A673 (cell line): ENCODE data around the gene ULK4. TPM values are rescaled to one million over a fixed set of nuclear protein-coding genes. Genes with fewer than 3 reads are reported as not detected.

Experiments
- BruUV-seq: library from RNA; stranded (reverse); fragments of 400-500 nt; replicated peaks from 2 replicates; lab custom pipeline; 2021; lab: Mats Ljungman, UMichigan
- CTCF ChIA-PET: fragments of 300-600 bp; sonication (Branson Sonifier 250); formaldehyde crosslinking; loops from one replicate; lab custom pipeline; 2022; ENCODE audit warnings: antibody characterized with exemption; lab: Charles Lee
- POLR2A ChIA-PET: fragments of 300-600 bp; sonication (Branson Sonifier 250); formaldehyde crosslinking; loops from one replicate; lab custom pipeline; 2022; ENCODE audit warnings: antibody characterized with exemption; ENCODE audit not compliant: low non-redundant PET; lab: Charles Lee
- DNase-seq: peaks from one replicate; pipeline ENCODE4 v3.0.0-alpha.2; 2015; ENCODE audit warnings: low spot score
- H3K27ac ChIP-seq: fragments of 200-600 bp; sonication (generic); 2 replicates; pipeline ENCODE4 v1.5.1; 2016; ENCODE audit warnings: mixed run types, low read depth, mild to moderate bottlenecking, mixed read lengths, antibody characterized with exemption, low read length; ENCODE audit not compliant: poor library complexity, severe bottlenecking
- H3K27me3 ChIP-seq: fragments of 200-600 bp; sonication (generic); replicated peaks from 2 replicates; pipeline ENCODE4 v1.6.1; 2017; ENCODE audit warnings: mixed run types, low read depth, mild to moderate bottlenecking, mixed read lengths, antibody characterized with exemption, low read length; ENCODE audit not compliant: insufficient read depth, poor library complexity
- H3K36me3 ChIP-seq: fragments of 200-600 bp; sonication (generic); 2 replicates; pipeline ENCODE4 v1.6.1; 2016; ENCODE audit warnings: mixed run types, mild to moderate bottlenecking, mixed read lengths, antibody characterized with exemption, low read length; ENCODE audit not compliant: insufficient read depth, poor library complexity, severe bottlenecking
- H3K4me1 ChIP-seq: fragments of 200-600 bp; sonication (generic); 2 replicates; pipeline ENCODE4 v1.6.1; 2017; ENCODE audit warnings: mixed run types, mild to moderate bottlenecking, mixed read lengths, antibody characterized with exemption, low read length; ENCODE audit not compliant: insufficient read depth, poor library complexity, severe bottlenecking
- H3K4me3 ChIP-seq: fragments of 200-600 bp; sonication (generic); 2 replicates; pipeline ENCODE4 v1.5.1; 2016; ENCODE audit warnings: low read depth, mixed run types, mild to moderate bottlenecking, mixed read lengths, low read length; ENCODE audit not compliant: poor library complexity, severe bottlenecking
- H3K9me3 ChIP-seq: fragments of 200-600 bp; sonication (generic); 2 replicates; pipeline ENCODE4 v1.6.1; 2016; ENCODE audit warnings: mixed run types, low read depth, mild to moderate bottlenecking, mixed read lengths, antibody characterized with exemption, low read length; ENCODE audit not compliant: poor library complexity, severe bottlenecking
- CTCF ChIP-seq: fragments of 300-800, 200-600 bp; sonication (generic); conservative IDR thresholded peaks from 2 replicates; pipeline ENCODE4 v1.5.1; 2017; ENCODE audit warnings: low read depth, mild to moderate bottlenecking, antibody characterized with exemption, low read length, moderate library complexity, mixed read lengths
- EZH2 ChIP-seq: fragments of 200-600 bp; sonication (generic); IDR thresholded peaks from 2 replicates; pipeline ENCODE4 v1.6.1; 2017; ENCODE audit warnings: borderline replicate concordance, low read depth, mild to moderate bottlenecking, mixed read lengths, antibody characterized with exemption, low read length; ENCODE audit not compliant: poor library complexity, severe bottlenecking
- intact Hi-C: fragments of 100-400 bp; cut with micrococcal nuclease; formaldehyde crosslinking; loops from one replicate; pipeline ENCODE4 v1.10.0; 2022; ENCODE audit not compliant: unreplicated experiment
- total RNA-seq: library from RNA; stranded (reverse); gene quantifications from 2 replicates; pipeline ENCODE4 v1.2.3, GENCODE V29; 2021

Gene ULK4
- total RNA-seq, 1 experiment from 2014 or later = 7.4 TPM

GRCh38 chr3:41434781-41435180 is 527.1 kb downstream of the ULK4 start:
- ChIA-PET POLR2A (no interaction called here), CTCF (no interaction called here)
- Histone ChIP-seq H3K9me3 (no peaks in the 10 kb centered on the region), H3K36me3 (no peaks in the 10 kb centered on the region), H3K4me3 (no peak overlapping the region), H3K4me1 (no peaks in the 10 kb centered on the region), H3K27me3 (no peaks in the 10 kb centered on the region), H3K27ac (no peak overlapping the region)
- BruUV-seq = no TSS peak
- TF ChIP-seq CTCF = no peak
- TF ChIP-seq EZH2 = no peak
- intact Hi-C loops = no loop called here
- peak; percentile 2 for DNase-seq

DNA sequence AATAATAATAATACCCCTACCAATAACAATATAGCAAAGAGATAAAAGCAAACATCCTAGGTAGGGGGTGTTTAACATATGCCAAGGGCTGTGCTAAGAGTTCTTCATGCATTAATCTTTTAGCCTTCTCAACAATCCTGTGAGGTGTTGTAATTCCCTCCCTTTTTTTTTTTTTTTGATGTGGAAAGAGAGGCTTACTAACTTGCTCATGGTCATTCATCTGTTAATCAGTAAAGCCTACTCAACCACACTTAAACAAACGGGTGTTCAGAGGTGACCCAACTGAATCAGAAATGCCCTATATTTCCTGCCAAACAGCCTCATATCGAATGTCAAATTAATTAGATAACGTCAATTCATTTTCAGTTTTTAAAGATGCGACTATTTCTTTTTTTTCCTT is 530.5 kb downstream of the ULK4 start:
- no peaks in the 10 kb centered on the region for H3K36me3 ChIP-seq

GRCh38 chr3:41430886-41431285 is 531.0 kb downstream of the ULK4 start:
- BruUV-seq = no TSS peak
- DNase-seq = no peak
- intact Hi-C loops = no loop called here
- Histone ChIP-seq H3K4me1 (no peaks in the 10 kb centered on the region), H3K27ac (no peak overlapping the region), H3K36me3 (no peaks in the 10 kb centered on the region), H3K4me3 (no peak overlapping the region), H3K27me3 (no peaks in the 10 kb centered on the region), H3K9me3 (no peaks in the 10 kb centered on the region)
- CTCF ChIA-PET = no interaction called here
- TF ChIP-seq EZH2 = no peak
- no peak for TF ChIP-seq CTCF
- POLR2A ChIA-PET = no interaction called here

More for the DNA sequence above, 530.5 kb downstream of the ULK4 start:
- no peak for DNase-seq
- Histone ChIP-seq H3K4me3 (no peak overlapping the region), H3K9me3 (no peaks in the 10 kb centered on the region), H3K27me3 (no peaks in the 10 kb centered on the region), H3K4me1 (no peaks in the 10 kb centered on the region), H3K27ac (no peak overlapping the region)
- no TSS peak for BruUV-seq
- no peak for TF ChIP-seq CTCF
- ChIA-PET POLR2A (no interaction called here), CTCF (no interaction called here)
- intact Hi-C loops = no loop called here
